Stimulated activated CD4-positive, alpha-beta T cell treated with anti-CD3 and anti-CD28 coated beads, Interleukin-12 subunit alpha, Interleukin-12 subunit beta, amount 100 ng/mL, for 4 hours (primary cell): ENCODE measurements around the gene BANF2.
"Not testable (repeated sequence)": the region's sequence is repeated elsewhere in the genome, so short reads cannot be mapped to it uniquely, and the experiment has no call there.

ENCODE experiments used
- DNase-seq: peaks from one replicate; pipeline ENCODE4 v3.0.0-alpha.2; 2020

BANF2 gene

GRCh38 chr20:17767624-17768023, 67.9 kb downstream of the BANF2 start:
- no peak for DNase-seq

- no peak for DNase-seq
Measured at GRCh38 chr20:17768271-17768670, 68.5 kb downstream of the BANF2 start.

- DNase-seq = not testable (repeated sequence)
Measured at GRCh38 chr20:17769716-17770115, 70.0 kb downstream of the BANF2 start.

GRCh38 chr20:17771206-17772004, 71.6 kb downstream of the BANF2 start:
- DNase-seq = no peak

GRCh38 chr20:17772005-17772343, 72.2 kb downstream of the BANF2 start:
- no peak for DNase-seq

GRCh38 chr20:17773619-17774018, 73.9 kb downstream of the BANF2 start:
- no peak for DNase-seq

GRCh38 chr20:17775600-17775999, 75.8 kb downstream of the BANF2 start:
- DNase-seq = no peak

- DNase-seq = no peak
Measured at GRCh38 chr20:17776551-17776950, 76.8 kb downstream of the BANF2 start.

GRCh38 chr20:17779011-17779410, 79.2 kb downstream of the BANF2 start:
- DNase-seq = not testable (repeated sequence)

- no peak for DNase-seq
Measured at GRCh38 chr20:17782768-17783167, 83.0 kb downstream of the BANF2 start.

- no peak for DNase-seq
Measured at GRCh38 chr20:17783671-17784070, 83.9 kb downstream of the BANF2 start.

GRCh38 chr20:17785007-17785406, 85.2 kb downstream of the BANF2 start:
- DNase-seq = no peak
